ENCODE results near the gene CTDP1. TPM values are rescaled to one million over a fixed set of nuclear protein-coding genes. Genes with fewer than 3 reads are reported as not detected.

CTDP1 gene
- total RNA-seq, 4 donors from 2014 or later: 18.6 to 35.3 (median 27.4) TPM

DNA sequence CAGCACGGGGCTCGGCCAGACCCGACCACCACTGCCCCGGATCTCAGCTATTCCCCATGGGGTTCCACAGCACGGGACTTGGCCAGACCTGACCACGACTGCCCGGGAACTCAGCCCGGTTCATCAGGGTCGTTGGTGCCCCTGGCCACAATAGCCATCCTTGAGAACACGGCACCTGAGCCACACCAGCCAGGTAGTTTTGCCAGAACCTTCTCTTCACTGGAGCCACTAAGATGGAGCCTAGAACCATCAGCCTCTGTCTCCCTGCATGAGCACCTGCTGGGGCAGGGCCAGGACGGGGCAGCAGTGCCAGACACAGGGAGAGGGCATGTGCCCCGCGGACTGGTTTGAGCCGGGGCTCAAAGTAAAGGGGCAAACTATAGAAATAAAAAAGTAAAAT, 106.7 kb downstream of the CTDP1 start:
- Histone ChIP-seq H3K4me3 (no peak overlapping the region), H3K36me3 (no peaks in the 10 kb centered on the region), H3K9me3 (no peaks in the 10 kb centered on the region), H3K4me1 (peaks cover 21% of the 10 kb centered on the region), H3K27me3 (peaks cover 85% of the 10 kb centered on the region), H3K27ac (no peak overlapping the region)
- 83% methylated on average over 7 of the region's 14 CpGs for WGBS
- no peak for DNase-seq (ENCODE audit: low spot score in 2 of 2)
- TF ChIP-seq, protein P1, sequence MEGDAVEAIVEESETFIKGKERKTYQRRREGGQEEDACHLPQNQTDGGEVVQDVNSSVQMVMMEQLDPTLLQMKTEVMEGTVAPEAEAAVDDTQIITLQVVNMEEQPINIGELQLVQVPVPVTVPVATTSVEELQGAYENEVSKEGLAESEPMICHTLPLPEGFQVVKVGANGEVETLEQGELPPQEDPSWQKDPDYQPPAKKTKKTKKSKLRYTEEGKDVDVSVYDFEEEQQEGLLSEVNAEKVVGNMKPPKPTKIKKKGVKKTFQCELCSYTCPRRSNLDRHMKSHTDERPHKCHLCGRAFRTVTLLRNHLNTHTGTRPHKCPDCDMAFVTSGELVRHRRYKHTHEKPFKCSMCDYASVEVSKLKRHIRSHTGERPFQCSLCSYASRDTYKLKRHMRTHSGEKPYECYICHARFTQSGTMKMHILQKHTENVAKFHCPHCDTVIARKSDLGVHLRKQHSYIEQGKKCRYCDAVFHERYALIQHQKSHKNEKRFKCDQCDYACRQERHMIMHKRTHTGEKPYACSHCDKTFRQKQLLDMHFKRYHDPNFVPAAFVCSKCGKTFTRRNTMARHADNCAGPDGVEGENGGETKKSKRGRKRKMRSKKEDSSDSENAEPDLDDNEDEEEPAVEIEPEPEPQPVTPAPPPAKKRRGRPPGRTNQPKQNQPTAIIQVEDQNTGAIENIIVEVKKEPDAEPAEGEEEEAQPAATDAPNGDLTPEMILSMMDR (IDR thresholded peaks at IDR 0.05): no peak
- TF ChIP-seq POLR2AphosphoS5 (IDR thresholded peaks at IDR 0.05): no peak
- TF ChIP-seq POLR2A (IDR thresholded peaks at IDR 0.05): no peak
- no peak for TF ChIP-seq EP300 (IDR thresholded peaks at IDR 0.05)

DNA sequence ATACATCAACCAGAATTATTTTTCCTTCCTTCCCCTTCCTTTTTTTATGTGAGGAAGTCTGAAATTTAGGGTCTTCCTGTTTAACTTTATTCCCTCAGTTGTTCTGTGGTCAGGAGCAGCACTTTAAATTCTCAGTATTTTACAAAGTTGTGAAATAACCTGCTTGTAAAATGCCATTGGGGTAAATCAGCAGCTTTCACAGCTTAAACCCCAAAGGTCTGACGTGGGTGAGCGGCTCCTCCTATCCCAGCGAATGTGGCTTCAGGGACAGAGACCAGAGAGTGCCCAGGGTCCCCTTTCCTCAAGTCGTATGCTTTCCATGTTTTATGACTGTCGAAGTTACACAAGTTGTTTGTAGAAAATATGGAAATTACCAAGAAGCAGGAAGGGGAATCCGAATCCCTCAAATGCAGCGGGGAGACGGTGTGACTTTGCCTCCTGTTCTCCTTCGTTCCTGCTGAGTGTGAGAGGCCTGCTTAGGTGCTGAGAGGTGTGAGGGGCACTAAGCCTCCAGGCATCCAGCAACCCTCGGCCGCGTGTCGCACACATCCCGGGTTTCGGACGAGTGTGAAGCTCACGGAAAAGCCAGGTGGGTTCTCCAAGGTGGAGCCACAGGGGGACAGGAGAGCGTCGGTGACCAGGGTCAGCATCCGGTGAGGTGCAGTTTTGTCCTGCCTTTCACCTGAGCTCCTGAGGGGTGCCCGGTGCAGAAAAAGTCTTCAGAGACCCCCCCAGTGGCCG, 107.4 kb downstream of the CTDP1 start:
- 88% methylated on average over 22 of the region's 22 CpGs for WGBS
- TF ChIP-seq EP300 (IDR thresholded peaks at IDR 0.05) (no peak), POLR2A (IDR thresholded peaks at IDR 0.05) (no peak), POLR2AphosphoS5 (IDR thresholded peaks at IDR 0.05) (no peak)
- TF ChIP-seq, protein P1 (IDR thresholded peaks at IDR 0.05): no peak
- Histone ChIP-seq H3K27ac (no peak overlapping the region), H3K4me1 (peaks cover 26% of the 10 kb centered on the region), H3K36me3 (no peaks in the 10 kb centered on the region), H3K9me3 (no peaks in the 10 kb centered on the region), H3K27me3 (peaks cover 85% of the 10 kb centered on the region), H3K4me3 (no peak overlapping the region)
- DNase-seq (ENCODE audit: low spot score in 2 of 2): no peak

DNA sequence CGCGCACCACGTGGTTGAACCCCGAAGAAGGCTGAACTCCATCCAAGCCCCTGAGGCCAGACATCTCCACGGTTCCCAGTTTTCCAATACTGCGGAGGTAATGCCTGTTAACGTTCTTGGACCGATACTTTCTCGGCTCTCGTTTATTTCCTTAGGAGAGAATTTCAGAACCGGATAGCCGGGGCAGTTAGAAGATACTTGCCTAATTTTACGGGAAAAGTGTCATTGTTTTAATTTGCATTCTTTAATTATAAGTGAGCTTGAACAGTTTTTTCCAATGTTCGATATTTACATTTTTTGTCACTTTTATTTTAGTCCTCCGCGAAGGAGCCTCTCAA, 107.9 kb downstream of the CTDP1 start:
- Histone ChIP-seq H3K4me1 (peaks cover 29% of the 10 kb centered on the region), H3K4me3 (peak overlapping the region; percentile 40), H3K36me3 (no peaks in the 10 kb centered on the region), H3K27me3 (peaks cover 86% of the 10 kb centered on the region), H3K9me3 (no peaks in the 10 kb centered on the region), H3K27ac (no peak overlapping the region)
- TF ChIP-seq, protein P1 (IDR thresholded peaks at IDR 0.05): no peak
- DNase-seq (ENCODE audit: low spot score in 2 of 2): no peak
- WGBS: 83% methylated on average over 16 of the region's 16 CpGs

DNA sequence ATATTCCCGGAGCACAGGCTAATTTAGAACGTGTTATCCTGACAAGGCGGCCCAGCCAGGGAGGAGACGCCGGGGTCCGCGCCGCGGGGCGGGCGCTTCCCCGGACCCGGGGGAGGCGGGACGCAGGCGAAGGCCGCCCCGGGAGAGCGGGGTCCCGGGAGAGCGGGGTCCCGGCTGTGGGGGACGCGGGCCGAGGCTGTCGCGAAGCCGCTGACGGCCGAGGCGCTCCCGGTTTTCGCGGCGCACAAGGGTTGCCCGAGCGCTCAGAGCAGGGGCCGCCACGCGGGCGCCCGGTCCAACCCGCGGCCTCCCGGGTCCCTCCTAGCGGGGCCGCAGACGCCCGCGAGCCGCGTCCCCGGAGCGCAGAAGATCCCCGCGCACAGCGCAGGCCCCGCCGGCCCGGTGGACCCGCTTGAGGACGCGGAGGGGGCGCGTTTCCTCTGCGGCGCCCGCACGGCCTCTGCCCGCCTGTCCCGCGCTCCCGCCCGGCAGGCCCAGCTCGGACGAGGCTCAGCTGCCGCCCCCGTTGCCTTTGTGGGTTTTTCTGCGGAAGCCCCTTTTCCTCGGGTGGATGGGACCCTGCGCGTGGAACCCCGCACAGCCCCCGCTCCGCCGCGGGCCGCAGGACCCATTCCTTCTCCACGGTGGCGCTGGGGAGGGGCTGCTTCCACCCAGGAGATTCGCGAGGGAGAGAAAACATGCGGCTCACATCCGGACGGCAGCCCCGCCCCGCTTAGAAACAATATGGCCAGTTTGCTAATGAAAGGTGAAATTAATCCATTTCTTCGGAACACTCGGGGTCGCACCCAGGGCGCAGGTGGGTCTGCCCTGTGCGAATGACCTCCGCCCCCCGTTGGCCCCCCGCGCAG, 108.5 kb downstream of the CTDP1 start:
- TF ChIP-seq POLR2A (IDR thresholded peaks at IDR 0.05) (no peak), EP300 (IDR thresholded peaks at IDR 0.05) (no peak), POLR2AphosphoS5 (IDR thresholded peaks at IDR 0.05) (no peak)
- TF ChIP-seq, protein P1 (IDR thresholded peaks at IDR 0.05): no peak
- DNase-seq (ENCODE audit: low spot score in 2 of 2): no peak
- Histone ChIP-seq H3K9me3 (no peaks in the 10 kb centered on the region), H3K27me3 (peaks cover 81% of the 10 kb centered on the region), H3K4me1 (peaks cover 29% of the 10 kb centered on the region), H3K27ac (no peak overlapping the region), H3K4me3 (peak overlapping the region; percentile 40), H3K36me3 (no peaks in the 10 kb centered on the region)
- 14% methylated on average over 14 of the region's 106 CpGs for WGBS

DNA sequence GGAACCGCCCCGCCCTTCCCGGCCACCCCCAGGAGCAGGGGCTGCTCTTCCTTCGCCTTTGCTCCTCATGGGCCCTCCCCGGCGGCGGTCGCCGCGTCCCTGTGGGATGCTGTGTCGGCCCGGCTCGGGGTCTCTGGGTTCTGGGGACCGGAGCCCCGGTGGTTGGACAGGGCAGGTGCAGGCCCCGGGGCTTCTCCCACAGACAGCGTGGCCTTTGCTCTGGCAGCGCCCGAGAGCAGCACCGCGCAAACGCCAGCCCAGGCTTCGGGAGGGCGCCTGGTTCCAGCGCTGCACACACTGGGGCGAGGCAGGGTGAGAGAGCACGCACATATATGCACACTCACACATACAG, 109.1 kb downstream of the CTDP1 start:
- Histone ChIP-seq H3K4me1 (peaks cover 29% of the 10 kb centered on the region), H3K9me3 (no peaks in the 10 kb centered on the region), H3K27me3 (peaks cover 78% of the 10 kb centered on the region), H3K27ac (no peak overlapping the region), H3K36me3 (no peaks in the 10 kb centered on the region), H3K4me3 (no peak overlapping the region)
- TF ChIP-seq, protein P1 (IDR thresholded peaks at IDR 0.05): no peak
- no peak for DNase-seq (ENCODE audit: low spot score in 2 of 2)
- WGBS: 88% methylated on average over 3 of the region's 27 CpGs

Measured in suprapubic skin (tissue), 4 donors.